ENCODE measurements around the gene ERCC4. TPM values are rescaled to one million over a fixed set of nuclear protein-coding genes. Genes with fewer than 3 reads are reported as not detected.
A peak's percentile ranks its signal among the peaks of the same experiment; 100 is the strongest.

ERCC4 gene
- total and polyA plus RNA-seq, 2 experiments from 2014 or later, result 13.1 to 15.6 TPM

DNA sequence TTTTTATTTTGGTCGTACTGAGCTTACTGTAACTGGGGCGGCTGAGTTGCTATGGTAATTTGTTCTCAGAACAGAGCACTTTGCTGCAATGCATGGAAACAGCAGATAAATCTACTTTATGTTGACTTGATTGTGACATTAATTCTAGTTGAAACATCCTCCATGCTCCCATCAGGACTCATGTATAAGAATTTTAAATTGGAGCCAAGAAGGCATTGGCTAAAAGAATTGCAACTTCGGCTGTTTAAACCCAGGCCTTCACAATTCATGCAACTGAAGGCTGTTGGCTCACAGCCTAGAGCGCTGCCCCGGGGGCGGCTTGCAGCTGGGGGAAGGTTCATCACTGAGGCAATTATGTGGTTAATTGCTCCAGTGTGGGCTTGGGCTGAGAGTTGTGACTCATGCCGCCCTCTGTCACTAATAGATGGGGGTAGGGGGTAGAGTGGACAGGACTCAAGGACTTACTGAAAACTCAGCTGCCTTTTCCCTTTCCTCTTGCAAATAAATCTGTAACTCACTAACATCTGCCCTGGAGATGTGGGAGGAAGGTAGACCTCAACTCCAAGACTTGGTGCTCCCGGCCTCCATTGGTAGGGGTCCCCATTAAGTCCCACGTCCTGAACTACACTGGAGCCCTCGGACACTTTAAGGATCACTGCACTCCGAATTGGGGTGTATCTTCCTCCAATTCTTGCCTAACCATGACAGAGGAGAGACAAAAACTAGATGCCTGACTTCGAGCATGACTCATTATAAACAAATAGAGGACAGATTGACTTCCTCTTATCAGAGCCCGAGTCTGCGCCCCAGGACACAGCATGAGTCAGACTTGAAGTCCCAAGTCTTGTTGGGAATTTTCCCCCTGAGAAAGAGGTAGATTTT, 37.5 kb downstream of the ERCC4 start:
- H3K4me3 ChIP-seq, result no peak overlapping the region
- peak in 1 of 2 donors; percentile 96 for DNase-seq (ENCODE audit: low read depth in 1 of 2, low spot score in 1 of 2)

DNA sequence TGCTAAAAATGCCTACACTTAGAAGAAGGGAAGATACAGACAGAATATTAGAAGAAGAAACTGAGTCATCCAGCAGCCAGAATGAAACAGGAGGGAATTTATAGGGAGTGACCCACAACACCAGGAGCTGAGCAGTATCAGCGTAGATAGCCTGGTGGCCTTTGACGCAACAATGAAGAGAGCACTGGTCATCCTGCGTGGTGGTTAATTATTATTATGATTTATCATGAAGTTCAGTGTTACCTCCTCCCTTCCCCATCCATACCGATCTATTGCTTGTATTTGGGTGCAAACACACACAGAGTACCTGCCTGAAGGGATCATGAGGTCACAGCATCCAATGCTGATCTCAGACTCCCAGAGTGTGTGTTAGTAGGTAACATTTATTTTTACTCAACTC, 38.5 kb downstream of the ERCC4 start:
- Histone ChIP-seq H3K27ac (no peak overlapping the region), H3K27me3 (no peaks in the 10 kb centered on the region), H3K4me1 (ENCODE audit: low read depth) (peaks cover 5% of the 10 kb centered on the region), H3K36me3 (no peaks in the 10 kb centered on the region), H3K4me3 (no peak overlapping the region), H3K9me3 (ENCODE audit: low read depth) (no peaks in the 10 kb centered on the region)
- TF ChIP-seq, protein P1, sequence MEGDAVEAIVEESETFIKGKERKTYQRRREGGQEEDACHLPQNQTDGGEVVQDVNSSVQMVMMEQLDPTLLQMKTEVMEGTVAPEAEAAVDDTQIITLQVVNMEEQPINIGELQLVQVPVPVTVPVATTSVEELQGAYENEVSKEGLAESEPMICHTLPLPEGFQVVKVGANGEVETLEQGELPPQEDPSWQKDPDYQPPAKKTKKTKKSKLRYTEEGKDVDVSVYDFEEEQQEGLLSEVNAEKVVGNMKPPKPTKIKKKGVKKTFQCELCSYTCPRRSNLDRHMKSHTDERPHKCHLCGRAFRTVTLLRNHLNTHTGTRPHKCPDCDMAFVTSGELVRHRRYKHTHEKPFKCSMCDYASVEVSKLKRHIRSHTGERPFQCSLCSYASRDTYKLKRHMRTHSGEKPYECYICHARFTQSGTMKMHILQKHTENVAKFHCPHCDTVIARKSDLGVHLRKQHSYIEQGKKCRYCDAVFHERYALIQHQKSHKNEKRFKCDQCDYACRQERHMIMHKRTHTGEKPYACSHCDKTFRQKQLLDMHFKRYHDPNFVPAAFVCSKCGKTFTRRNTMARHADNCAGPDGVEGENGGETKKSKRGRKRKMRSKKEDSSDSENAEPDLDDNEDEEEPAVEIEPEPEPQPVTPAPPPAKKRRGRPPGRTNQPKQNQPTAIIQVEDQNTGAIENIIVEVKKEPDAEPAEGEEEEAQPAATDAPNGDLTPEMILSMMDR (IDR thresholded peaks at IDR 0.05; ENCODE audit: low read depth, low read length), result no peak
- DNase-seq (ENCODE audit: low read depth in 1 of 2, low spot score in 1 of 2), result no peak

More for the DNA sequence above, 37.5 kb downstream of the ERCC4 start:
- Histone ChIP-seq H3K27me3 (no peaks in the 10 kb centered on the region), H3K36me3 (no peaks in the 10 kb centered on the region), H3K4me1 (ENCODE audit: low read depth) (peaks cover 5% of the 10 kb centered on the region), H3K27ac (no peak overlapping the region), H3K9me3 (ENCODE audit: low read depth) (no peaks in the 10 kb centered on the region)
- TF ChIP-seq, protein P1 (IDR thresholded peaks at IDR 0.05; ENCODE audit: low read depth, low read length), result no peak

DNA sequence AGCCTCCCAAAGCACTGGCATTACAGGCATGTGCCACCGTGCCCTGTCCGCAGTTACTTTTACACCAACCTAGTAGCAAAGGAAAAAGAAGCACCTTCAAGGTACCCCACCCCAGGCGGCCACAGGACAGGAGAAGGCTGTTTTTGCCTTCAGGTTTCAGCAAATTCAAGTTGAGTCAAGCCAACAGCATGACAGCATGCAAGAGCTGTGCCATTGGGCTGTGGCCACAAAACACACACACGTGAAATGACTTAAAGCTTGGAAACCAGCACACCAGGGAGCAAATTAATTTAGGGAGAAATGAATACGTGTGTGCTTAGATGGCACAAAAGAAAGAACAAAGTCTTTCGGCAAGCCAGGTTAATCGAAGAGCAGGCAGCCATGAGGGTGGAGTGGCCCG, 39.7 kb downstream of the ERCC4 start:
- H3K4me3 ChIP-seq, result no peak overlapping the region
- no peaks in the 10 kb centered on the region for H3K27me3 ChIP-seq
- DNase-seq (ENCODE audit: low read depth in 1 of 2, low spot score in 1 of 2), result no peak
- no peaks in the 10 kb centered on the region for H3K36me3 ChIP-seq
- H3K27ac ChIP-seq, result no peak overlapping the region
- TF ChIP-seq, protein P1 (IDR thresholded peaks at IDR 0.05; ENCODE audit: low read depth, low read length), result no peak
- peaks cover 5% of the 10 kb centered on the region for H3K4me1 ChIP-seq (ENCODE audit: low read depth)
- no peaks in the 10 kb centered on the region for H3K9me3 ChIP-seq (ENCODE audit: low read depth)

DNA sequence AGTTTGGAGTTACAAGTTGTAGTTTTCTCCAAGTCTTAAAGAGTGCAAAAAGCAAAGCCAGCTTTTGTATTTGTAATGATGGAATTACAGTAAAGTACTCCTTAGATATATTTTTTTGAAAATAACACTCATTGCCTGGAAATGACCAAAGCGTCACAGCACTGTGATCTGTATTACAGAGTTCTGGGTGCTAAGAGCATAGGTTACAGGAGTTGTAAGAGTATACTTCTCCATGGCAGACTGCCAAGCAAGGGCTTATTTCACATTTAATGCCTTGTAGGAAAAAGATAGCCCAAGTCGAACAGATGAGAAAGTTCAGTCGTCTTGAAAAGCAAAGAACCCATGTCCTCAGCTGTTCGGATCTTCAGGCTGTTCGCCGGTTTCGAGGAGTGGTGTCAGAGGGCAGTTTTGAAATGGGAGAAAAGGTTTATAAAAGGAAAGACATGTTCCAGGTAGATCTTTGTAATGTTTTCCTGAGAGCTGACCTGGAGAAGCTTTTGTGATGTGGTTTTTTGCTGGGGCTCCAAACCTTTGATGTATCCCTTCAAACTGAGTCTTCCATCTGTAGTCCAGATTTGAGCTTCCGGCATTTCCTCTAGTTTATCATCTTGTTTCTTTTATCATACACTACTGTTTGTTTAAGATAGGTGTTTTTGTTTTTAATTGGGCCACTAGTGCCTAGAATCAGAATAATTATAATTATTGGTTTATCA, 41.3 kb downstream of the ERCC4 start:
- DNase-seq (ENCODE audit: low read depth in 1 of 2, low spot score in 1 of 2), result peak; percentile 36 to 74
- no peaks in the 10 kb centered on the region for H3K9me3 ChIP-seq (ENCODE audit: low read depth)
- no peaks in the 10 kb centered on the region for H3K36me3 ChIP-seq
- H3K27me3 ChIP-seq, result no peaks in the 10 kb centered on the region
- peaks cover 5% of the 10 kb centered on the region for H3K4me1 ChIP-seq (ENCODE audit: low read depth)
- TF ChIP-seq, protein P1 (IDR thresholded peaks at IDR 0.05; ENCODE audit: low read depth, low read length), result no peak
- no peak overlapping the region for H3K4me3 ChIP-seq
- H3K27ac ChIP-seq, result no peak overlapping the region

GRCh38 chr16:13962232-13962631, 42.3 kb downstream of the ERCC4 start:
- peaks cover 5% of the 10 kb centered on the region for H3K4me1 ChIP-seq (ENCODE audit: low read depth)
- H3K36me3 ChIP-seq, result no peaks in the 10 kb centered on the region
- H3K27ac ChIP-seq, result no peak overlapping the region
- H3K27me3 ChIP-seq, result no peaks in the 10 kb centered on the region
- H3K4me3 ChIP-seq, result no peak overlapping the region
- TF ChIP-seq, protein P1 (IDR thresholded peaks at IDR 0.05; ENCODE audit: low read depth, low read length), result no peak
- no peaks in the 10 kb centered on the region for H3K9me3 ChIP-seq (ENCODE audit: low read depth)
- DNase-seq (ENCODE audit: low read depth in 1 of 2, low spot score in 1 of 2), result no peak
